GM19239 (cell line): ENCODE results near the gene UPK1A.
"Not testable (repeated sequence)": the region's sequence is repeated elsewhere in the genome, so short reads cannot be mapped to it uniquely, and the experiment has no call there.

Experiments used
- DNase-seq: peaks from one replicate; pipeline ENCODE4 v3.0.0; 2011; ENCODE audit warnings: low spot score; ENCODE audit not compliant: insufficient read length
- FAIRE-seq: peaks from 2 replicates; lab custom pipeline; 2011; peaks lifted over from hg19 to GRCh38; lab: Jason Lieb, UNC

UPK1A gene

DNA sequence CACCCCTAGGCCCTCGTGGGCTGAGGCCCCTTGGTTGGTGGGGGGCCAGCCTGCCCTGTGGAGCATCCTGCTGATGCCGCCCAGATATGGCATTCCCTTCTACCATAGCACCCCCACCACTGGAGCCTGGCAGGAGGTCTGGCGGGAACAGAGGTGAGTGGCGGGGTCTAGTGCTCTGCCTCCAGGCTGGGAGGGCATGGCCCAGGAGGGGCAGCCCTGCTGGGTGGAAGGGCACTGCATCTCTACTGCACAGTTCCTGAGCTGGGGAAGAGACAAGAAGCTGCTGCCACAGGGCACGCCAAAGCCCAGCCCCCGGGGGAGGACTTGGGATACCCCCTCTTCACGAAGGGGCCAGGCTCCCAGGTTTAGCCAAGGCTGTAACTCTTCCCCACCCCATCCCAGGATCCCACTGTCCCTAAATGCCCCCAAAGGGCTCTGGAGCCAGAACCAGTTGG is 49.1 kb downstream of the UPK1A start:
- FAIRE-seq, result no peak

DNA sequence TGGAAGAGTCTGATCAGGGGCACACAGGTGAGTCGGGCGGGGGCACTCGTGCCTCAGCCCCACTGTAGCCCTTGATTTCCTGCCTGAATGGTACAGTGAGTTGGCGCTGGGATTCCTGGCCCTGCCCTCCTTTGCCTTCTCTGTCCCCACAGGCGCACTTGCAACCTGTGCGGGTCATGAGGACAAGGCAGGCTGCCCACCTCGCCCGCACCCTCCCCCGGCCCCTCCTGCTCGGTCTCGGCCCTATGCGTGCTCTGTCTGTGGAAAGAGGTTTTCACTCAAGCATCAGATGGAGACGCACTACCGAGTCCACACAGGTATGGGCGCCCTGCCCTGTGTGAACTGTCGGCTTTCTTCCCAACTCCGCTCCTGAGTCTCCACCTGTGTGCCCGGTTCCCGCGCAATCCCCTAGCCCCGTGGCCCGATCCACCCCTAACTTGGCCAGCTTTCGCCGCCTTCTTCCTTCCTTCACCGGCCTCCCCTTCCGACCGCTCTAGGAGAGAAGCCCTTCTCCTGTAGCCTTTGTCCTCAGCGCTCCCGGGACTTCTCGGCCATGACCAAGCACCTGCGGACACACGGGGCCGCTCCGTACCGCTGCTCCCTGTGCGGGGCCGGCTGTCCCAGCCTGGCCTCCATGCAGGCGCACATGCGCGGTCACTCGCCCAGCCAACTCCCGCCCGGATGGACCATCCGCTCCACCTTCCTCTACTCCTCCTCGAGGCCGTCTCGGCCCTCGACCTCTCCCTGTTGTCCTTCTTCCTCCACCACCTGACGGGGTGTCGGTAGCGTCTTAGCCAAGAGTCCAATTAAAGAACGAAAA is 49.9 kb downstream of the UPK1A start:
- DNase-seq (no peak), FAIRE-seq (peak; percentile 31)

More for the DNA sequence above, 49.1 kb downstream of the UPK1A start:
- DNase-seq, result no peak

DNA sequence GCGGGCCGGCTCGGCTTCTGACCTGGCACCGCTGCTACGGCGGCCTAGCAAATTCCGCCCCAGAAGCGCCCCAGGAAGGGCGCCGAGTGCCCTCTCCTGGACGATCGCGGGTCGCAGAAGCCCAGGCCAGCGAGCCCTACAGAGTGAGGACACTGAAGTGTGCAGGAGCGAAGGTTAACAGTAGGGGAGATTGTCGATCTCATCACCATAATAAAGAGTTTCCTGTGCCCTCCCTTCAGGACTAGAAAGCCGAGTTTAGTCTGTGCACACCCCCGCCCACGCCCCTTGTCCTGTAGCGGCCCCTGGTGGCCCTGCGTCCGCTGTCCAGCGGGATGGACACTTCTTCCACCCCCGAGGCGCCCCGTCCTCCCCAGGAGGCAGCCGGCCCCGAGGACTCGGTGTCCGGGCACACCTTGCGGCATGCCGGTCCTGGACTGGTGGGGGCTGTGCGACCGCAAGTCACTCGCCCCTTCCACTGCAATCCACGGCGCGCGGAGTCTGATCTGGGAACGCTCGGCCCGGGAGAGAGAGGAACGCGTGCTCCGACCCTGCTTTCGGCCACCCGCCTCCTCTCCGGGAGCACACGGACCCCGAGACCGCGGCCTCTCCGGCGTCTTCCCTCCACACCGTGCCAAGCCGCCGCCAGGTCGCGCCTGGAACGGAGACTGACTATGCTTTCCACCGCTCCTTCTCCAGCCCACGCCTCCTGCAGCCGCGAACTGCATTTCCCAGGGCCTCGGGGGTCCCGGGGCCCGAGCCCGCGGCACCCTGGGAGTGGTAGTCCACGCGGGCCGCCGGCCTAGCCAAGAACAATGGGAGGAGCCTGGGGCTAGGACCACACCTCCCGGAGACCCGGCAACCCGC is 50.7 kb downstream of the UPK1A start:
- FAIRE-seq, result peak; percentile 94
- peak; percentile 60 for DNase-seq

DNA sequence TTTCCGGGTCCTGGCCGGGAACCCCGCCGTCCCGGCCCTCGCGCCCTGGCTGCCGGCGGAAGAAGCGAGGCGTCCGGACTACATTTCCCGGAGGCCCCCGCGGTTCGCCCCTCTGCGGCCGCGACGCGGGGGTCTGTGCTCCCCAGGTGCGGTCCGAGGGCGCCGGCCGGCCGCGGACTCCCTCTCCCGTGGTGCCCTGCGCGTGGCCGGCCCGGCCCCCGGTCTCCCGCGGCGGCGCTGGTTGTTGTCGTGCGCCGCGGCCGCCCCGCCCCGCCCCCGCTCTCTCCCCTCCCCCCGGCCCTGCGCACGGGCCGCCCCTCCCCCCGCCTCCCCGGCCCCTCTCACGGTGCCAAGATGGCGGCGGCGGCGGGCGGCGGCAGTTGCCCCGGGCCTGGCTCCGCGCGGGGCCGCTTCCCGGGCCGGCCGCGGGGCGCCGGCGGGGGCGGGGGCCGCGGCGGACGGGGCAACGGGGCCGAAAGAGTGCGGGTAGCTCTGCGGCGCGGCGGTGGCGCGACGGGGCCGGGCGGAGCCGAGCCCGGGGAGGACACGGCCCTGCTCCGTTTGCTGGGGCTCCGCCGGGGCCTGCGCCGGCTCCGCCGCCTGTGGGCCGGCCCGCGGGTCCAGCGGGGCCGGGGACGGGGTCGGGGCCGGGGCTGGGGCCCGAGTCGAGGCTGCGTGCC is 51.5 kb downstream of the UPK1A start, which contains the start of gene KMT2B:
KMT2B (plus strand) TSS at position 339 of the 680 bp plus-strand sequence; CDS start at position 355, 16 bp downstream.
- FAIRE-seq, result no peak

DNA sequence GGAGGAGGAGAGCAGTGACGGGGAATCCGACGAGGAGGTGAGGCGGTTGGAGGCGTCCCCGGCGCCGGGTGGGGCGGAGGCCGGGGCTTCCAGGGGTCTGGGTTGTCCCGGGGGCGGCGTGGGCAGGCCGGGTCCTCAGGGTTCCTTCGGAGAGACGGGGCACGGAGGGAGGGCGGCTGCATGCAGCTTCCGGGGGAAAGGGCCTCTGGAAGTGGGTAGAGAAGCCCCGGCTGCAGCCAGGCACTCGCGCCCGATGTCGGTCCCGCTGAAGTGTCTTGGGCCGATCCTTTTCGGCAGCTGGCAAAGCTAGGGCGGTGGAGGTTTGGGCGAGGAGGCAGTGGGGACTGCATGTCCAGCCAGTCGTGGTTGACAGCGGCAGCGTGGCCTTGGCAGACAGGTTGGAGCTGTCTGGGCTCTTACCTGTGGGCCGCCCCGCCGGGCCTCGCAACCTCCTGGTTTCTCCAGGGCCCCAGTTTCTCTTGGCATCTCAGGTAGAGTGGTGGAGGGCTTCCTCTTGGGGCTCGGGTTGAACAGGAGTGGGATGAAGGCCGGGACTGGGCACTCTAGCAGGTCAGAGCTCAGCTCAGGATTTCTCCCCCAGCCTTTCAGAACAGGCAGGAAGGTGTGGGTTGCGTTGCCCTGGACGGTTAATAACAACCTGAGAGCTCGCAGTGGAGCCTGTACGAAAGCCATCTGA is 52.2 kb downstream of the UPK1A start:
- peak; percentile 84 for FAIRE-seq

More for the DNA sequence above, 51.5 kb downstream of the UPK1A start, which contains the start of gene KMT2B:
- peak; percentile 97 for DNase-seq

DNA sequence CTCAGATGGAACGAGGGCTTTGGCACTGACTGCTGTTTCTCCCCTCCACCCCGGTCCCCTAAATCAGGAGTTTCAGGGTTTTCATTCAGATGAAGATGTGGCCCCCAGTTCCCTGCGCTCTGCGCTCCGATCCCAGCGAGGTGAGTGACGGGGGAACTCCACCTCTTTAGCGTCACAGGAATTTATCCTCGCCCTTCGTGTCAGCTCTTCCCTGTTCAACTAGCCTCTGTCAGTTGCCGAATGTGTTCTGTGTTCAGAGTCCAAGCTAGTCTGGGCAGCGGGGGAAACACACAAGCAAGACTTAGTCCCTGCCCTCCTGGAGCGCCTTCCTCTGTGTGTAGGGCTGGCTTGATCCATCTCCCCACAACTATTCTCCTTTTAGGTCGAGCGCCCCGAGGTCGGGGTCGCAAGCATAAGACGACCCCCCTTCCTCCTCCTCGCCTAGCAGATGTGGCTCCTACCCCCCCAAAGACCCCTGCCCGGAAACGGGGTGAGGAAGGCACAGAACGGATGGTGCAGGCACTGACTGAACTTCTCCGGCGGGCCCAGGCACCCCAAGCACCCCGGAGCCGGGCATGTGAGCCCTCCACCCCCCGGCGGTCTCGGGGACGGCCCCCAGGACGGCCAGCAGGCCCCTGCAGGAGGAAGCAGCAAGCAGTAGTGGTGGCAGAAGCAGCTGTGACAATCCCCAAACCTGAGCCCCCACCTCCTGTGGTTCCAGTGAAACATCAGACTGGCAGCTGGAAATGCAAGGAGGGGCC is 53.3 kb downstream of the UPK1A start:
- FAIRE-seq (no peak), DNase-seq (no peak)

More for the DNA sequence above, 52.2 kb downstream of the UPK1A start:
- peak; percentile 57 for DNase-seq

DNA sequence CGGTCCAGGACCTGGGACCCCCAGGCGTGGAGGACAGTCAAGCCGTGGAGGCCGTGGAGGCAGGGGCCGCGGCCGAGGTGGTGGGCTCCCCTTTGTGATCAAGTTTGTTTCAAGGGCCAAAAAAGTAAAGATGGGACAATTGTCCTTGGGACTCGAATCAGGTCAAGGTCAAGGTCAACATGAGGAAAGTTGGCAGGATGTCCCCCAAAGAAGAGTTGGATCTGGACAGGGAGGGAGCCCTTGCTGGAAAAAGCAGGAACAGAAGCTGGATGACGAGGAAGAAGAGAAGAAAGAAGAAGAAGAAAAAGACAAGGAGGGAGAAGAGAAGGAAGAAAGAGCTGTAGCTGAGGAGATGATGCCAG is 53.8 kb downstream of the UPK1A start:
- FAIRE-seq, result no peak
- DNase-seq, result no peak

DNA sequence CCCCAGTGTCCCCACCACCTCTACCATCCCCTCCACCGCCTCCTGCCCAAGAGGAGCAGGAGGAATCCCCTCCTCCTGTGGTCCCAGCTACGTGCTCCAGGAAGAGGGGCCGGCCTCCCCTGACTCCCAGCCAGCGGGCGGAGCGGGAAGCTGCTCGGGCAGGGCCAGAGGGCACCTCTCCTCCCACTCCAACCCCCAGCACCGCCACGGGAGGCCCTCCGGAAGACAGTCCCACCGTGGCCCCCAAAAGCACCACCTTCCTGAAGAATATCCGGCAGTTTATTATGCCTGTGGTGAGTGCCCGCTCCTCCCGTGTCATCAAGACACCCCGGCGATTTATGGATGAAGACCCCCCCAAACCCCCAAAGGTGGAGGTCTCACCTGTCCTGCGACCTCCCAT is 54.3 kb downstream of the UPK1A start:
- DNase-seq (no peak), FAIRE-seq (no peak)

DNA sequence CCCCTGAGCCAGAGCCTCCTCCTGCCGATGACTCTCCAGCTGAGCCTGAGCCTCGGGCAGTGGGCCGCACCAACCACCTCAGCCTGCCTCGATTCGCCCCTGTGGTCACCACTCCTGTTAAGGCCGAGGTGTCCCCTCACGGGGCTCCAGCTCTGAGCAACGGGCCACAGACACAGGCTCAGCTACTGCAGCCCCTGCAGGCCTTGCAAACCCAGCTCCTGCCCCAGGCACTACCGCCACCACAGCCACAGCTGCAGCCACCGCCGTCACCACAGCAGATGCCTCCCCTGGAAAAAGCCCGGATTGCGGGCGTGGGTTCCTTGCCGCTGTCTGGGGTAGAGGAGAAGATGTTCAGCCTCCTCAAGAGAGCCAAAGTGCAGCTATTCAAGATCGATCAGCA is 55.1 kb downstream of the UPK1A start:
- DNase-seq, result no peak
- FAIRE-seq, result no peak

DNA sequence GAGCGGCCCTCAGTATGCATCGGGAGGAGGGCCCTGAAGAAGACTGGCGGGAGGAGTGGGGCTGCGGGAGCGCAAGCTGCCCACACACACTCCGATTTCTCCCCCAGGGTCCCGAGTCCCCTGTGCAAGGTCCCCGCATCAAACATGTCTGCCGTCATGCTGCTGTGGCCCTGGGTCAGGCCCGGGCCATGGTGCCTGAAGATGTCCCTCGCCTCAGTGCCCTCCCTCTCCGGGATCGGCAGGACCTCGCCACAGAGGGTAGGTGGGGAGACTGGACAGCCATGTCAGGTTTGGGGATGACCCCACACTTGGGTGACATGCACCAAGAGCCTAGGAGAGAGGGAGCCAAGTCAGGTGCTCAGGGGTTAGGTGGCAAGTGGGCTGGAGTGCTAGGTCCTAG is 56.1 kb downstream of the UPK1A start:
- FAIRE-seq (no peak), DNase-seq (no peak)

DNA sequence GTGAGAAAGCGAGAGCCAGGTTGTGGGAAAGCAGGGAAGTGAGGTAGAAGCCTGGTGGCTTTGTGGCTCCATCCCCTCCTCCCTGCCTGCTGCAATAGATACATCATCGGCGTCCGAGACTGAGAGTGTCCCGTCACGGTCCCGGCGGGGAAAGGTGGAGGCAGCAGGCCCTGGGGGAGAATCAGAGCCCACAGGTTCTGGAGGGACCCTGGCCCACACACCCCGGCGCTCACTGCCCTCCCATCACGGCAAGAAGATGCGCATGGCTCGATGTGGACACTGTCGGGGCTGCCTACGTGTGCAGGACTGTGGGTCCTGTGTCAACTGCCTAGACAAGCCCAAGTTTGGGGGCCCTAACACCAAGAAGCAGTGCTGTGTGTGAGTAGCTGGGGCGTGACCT is 56.6 kb downstream of the UPK1A start:
- FAIRE-seq, result no peak
- DNase-seq, result no peak

DNA sequence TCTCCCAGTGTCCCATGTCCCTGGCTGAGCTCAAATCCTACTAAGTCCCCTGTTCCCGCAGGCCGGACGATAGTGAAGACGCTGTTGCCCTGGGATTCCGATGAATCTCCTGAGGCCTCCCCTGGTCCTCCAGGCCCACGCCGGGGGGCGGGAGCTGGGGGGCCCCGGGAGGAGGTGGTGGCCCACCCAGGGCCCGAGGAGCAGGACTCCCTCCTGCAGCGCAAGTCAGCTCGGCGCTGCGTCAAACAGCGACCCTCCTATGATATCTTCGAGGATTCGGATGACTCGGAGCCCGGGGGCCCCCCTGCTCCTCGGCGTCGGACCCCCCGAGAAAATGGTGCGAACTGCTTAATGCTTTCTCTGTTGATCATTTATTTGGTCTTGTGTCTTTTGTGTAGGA is 57.4 kb downstream of the UPK1A start:
- DNase-seq, result no peak
- no peak for FAIRE-seq

DNA sequence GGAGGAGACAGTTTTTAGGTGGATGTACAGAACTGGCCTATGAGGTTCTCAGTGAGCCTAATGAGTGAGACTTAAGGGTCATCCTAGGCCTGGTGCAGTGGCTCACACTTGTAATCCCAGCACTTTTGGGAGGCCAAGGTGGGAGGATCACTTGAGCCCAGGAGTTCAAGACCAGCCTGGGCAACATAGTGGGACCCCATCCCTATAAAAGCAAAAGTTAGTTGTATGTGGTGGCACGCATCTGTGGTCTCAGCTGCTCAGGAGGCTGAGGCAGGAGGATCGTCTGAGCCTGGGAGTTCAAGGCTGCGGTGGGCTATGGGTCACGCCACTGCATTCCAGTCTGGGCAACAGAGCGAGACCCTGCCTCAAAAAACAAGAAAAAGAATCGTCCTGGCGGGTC is 57.8 kb downstream of the UPK1A start:
- not testable (repeated sequence) for FAIRE-seq

DNA sequence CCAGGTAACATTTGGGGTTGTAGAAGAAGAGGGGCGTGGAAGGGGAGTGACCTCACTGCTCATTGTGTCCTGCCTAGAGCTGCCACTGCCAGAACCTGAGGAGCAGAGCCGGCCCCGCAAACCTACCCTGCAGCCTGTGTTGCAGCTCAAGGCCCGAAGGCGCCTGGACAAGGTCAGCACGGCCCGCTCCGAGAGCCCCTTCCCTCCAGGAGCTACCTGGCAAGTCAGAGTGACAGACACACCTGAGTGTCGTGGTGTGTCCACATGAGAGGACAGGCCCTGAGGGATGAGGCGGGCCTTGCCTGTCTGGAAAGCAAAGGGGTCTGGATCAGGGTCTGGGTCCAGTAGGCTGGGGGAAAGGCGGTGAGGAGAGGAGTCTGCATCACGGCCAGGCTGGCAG is 58.2 kb downstream of the UPK1A start:
- no peak for FAIRE-seq

More for the DNA sequence above, 57.8 kb downstream of the UPK1A start:
- DNase-seq, result not testable (repeated sequence)

DNA sequence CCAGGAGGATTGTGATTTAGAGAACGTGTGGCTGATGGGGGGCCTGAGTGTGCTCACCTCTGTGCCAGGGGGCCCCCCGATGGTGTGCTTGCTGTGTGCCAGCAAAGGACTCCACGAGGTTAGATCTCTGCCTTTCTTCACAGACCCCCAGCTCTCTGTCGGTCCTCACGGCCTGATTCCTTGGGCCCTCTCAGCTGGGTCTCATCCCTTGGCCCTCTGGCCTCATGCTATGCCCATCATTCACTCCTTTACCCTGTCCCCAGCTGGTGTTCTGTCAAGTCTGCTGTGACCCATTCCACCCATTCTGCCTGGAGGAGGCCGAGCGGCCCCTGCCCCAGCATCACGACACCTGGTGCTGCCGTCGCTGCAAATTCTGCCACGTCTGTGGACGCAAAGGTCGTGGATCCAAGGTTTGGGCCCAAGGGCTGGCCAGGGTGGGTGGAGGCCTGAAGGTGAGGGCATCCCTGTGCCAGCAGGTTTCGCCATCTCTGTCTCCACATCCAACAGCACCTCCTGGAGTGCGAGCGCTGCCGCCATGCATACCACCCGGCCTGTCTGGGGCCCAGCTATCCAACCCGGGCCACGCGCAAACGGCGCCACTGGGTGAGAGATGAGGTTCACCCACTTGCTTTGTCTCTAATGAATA is 59.0 kb downstream of the UPK1A start:
- FAIRE-seq (no peak), DNase-seq (no peak)

More for the DNA sequence above, 58.2 kb downstream of the UPK1A start:
- DNase-seq, result no peak

DNA sequence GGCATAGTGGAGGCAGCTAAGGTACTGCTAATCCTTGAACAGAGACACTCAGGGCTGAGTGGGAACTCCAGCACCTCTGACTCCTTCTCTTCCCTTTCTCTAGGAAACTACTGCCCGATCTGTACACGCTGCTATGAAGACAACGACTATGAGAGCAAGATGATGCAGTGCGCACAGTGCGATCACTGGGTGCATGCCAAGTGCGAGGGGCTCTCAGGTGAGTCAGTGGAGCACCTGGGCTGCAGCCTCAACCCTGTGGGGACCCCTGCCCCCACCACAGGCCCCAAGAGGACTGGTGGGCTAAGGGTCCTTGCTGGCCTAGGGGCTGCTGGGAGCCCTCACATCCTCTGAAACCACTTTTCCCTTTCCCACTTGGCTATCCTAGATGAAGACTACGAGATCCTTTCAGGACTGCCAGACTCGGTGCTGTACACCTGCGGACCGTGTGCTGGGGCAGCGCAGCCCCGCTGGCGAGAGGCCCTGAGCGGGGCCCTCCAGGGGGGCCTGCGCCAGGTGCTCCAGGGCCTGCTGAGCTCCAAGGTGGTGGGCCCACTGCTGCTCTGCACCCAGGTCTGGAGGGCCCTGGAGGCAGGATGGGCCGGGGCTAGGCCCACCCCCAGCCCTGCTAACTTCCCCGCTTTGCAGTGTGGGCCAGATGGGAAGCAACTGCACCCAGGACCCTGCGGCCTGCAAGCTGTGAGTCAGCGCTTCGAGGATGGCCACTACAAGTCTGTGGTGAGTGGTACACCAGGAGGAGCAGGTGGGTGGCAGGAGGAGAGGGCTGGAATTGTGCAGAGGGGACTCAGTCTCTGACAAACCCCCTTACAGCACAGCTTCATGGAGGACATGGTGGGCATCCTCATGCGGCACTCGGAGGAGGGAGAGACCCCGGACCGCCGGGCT is 61.0 kb downstream of the UPK1A start:
- FAIRE-seq (no peak), DNase-seq (no peak)
